Karpas-422 (cell line): ENCODE data around the gene MSRB2. TPM values are rescaled to one million over a fixed set of nuclear protein-coding genes. Genes with fewer than 3 reads are reported as not detected.

Experiments
- DNase-seq: peaks from one replicate; pipeline ENCODE4 v3.0.0-alpha.2; 2015
- H2AFZ ChIP-seq: fragments of 200-600 bp; sonication (generic); 2 replicates; pipeline ENCODE4 v1.6.1; 2014; ENCODE audit warnings: antibody characterized with exemption, low read length, mixed read lengths
- H3K27ac ChIP-seq: fragments of 200-600 bp; sonication (generic); 2 replicates; pipeline ENCODE4 v1.5.1; 2014; ENCODE audit warnings: mild to moderate bottlenecking, low read length, moderate library complexity
- H3K27me3 ChIP-seq: fragments of 200-600 bp; sonication (generic); 2 replicates; pipeline ENCODE4 v1.6.1; 2014; ENCODE audit warnings: low read length, mixed read lengths
- H3K36me3 ChIP-seq: fragments of 200-600 bp; sonication (generic); 2 replicates; pipeline ENCODE4 v1.6.1; 2014; ENCODE audit warnings: low read length, mixed read lengths; ENCODE audit not compliant: insufficient read depth
- H3K4me1 ChIP-seq: fragments of 200-600 bp; sonication (generic); 2 replicates; pipeline ENCODE4 v1.6.1; 2014; ENCODE audit warnings: mild to moderate bottlenecking, low read length, mixed read lengths
- H3K4me2 ChIP-seq: fragments of 200-600 bp; sonication (generic); 2 replicates; pipeline ENCODE4 v1.6.1; 2014; ENCODE audit warnings: low read length, low read depth, mild to moderate bottlenecking; ENCODE audit not compliant: poor library complexity, severe bottlenecking
- H3K4me3 ChIP-seq: fragments of 200-600 bp; sonication (generic); 2 replicates; pipeline ENCODE4 v1.5.1; 2014; ENCODE audit warnings: mild to moderate bottlenecking, antibody characterized with exemption, low read length, mixed read lengths
- H3K79me2 ChIP-seq: fragments of 200-600 bp; sonication (generic); 2 replicates; pipeline ENCODE4 v1.6.1; 2014; ENCODE audit warnings: mild to moderate bottlenecking, low read length, mixed read lengths
- H3K9ac ChIP-seq: fragments of 200-600 bp; sonication (generic); 2 replicates; pipeline ENCODE4 v1.6.0; 2014; ENCODE audit warnings: low read length
- H3K9me2 ChIP-seq: fragments of 200-600 bp; sonication (generic), shearing (Covaris generic); replicated peaks from 2 replicates; pipeline ENCODE4 v1.6.0; 2014; ENCODE audit warnings: mild to moderate bottlenecking, low read length, moderate library complexity; ENCODE audit not compliant: insufficient read depth
- H3K9me3 ChIP-seq: fragments of 300-700, 200-600 bp; sonication (generic); 2 replicates; pipeline ENCODE4 v1.6.1; 2014; ENCODE audit warnings: low read length, mixed read lengths
- H4K20me1 ChIP-seq: fragments of 200-600 bp; sonication (generic); 2 replicates; pipeline ENCODE4 v1.6.1; 2014; ENCODE audit warnings: mild to moderate bottlenecking, antibody characterized with exemption, low read length, low read depth; ENCODE audit not compliant: insufficient read depth
- total RNA-seq: library from RNA; depleted of rRNA; stranded (reverse); fragments of >200 nt; shearing (Covaris generic); gene quantifications from 2 replicates; pipeline ENCODE4 v1.2.3, GENCODE V29; 2014; ENCODE audit warnings: low replicate concordance; rRNA removed

MSRB2 gene
- total RNA-seq = 9.7 and 12.3 TPM in 2 replicates

GRCh38 chr10:23095404-23095965, at the start of gene MSRB2:
TSS of gene MSRB2 (plus strand) at chr10:23095579. CDS start at chr10:23095609, 30 bp downstream.
- DNase-seq = peak; percentile 95
- no peak within 1 kb of the TSS; the same call in 1 of the 2 replicates for H3K27ac ChIP-seq
- H3K9me3 ChIP-seq = no peaks in the 10 kb centered on the region
- peak within 1 kb of the TSS; percentile 88 for H3K9ac ChIP-seq
- peak within 1 kb of the TSS; percentile 83 for H3K4me2 ChIP-seq
- peak within 1 kb of the TSS; percentile 74 for H3K4me3 ChIP-seq
- peaks cover 8% of the 10 kb centered on the region; the same call in 1 of the 2 replicates for H4K20me1 ChIP-seq
- no peaks in the 10 kb centered on the region for H3K79me2 ChIP-seq
- H3K27me3 ChIP-seq = no peaks in the 10 kb centered on the region
- H3K36me3 ChIP-seq = no peaks in the 10 kb centered on the region
- H3K9me2 ChIP-seq = no peaks in the 10 kb centered on the region
- H3K4me1 ChIP-seq = peaks cover 15% of the 10 kb centered on the region
- peak within 1 kb of the TSS; percentile 67 for H2AFZ ChIP-seq

- Histone ChIP-seq H3K4me3 (no peak overlapping the region), H3K9me2 (no peaks in the 10 kb centered on the region), H2AFZ (no peak overlapping the region), H3K36me3 (no peaks in the 10 kb centered on the region), H3K79me2 (no peaks in the 10 kb centered on the region), H3K9me3 (no peaks in the 10 kb centered on the region), H3K27me3 (no peaks in the 10 kb centered on the region), H3K4me2 (no peak overlapping the region), H3K4me1 (no peaks in the 10 kb centered on the region), H3K9ac (no peak overlapping the region), H4K20me1 (no peaks in the 10 kb centered on the region), H3K27ac (no peak overlapping the region)
- DNase-seq = no peak
Measured at GRCh38 chr10:23046027-23046426, 49.4 kb upstream of the MSRB2 start.

- no peaks in the 10 kb centered on the region for H4K20me1 ChIP-seq
- no peak overlapping the region for H3K9ac ChIP-seq
- H3K4me2 ChIP-seq = no peak overlapping the region
- no peak for DNase-seq
- H3K4me1 ChIP-seq = no peaks in the 10 kb centered on the region
- no peak overlapping the region for H3K27ac ChIP-seq
- no peaks in the 10 kb centered on the region for H3K9me3 ChIP-seq
- no peaks in the 10 kb centered on the region for H3K36me3 ChIP-seq
- H3K4me3 ChIP-seq = no peak overlapping the region
- no peaks in the 10 kb centered on the region for H3K79me2 ChIP-seq
- no peaks in the 10 kb centered on the region for H3K27me3 ChIP-seq
- no peaks in the 10 kb centered on the region for H3K9me2 ChIP-seq
- H2AFZ ChIP-seq = no peak overlapping the region
Measured at GRCh38 chr10:23047201-23048050, 48.0 kb upstream of the MSRB2 start.

- no peak overlapping the region for H3K27ac ChIP-seq
- no peak overlapping the region for H3K4me3 ChIP-seq
- no peaks in the 10 kb centered on the region for H3K27me3 ChIP-seq
- no peaks in the 10 kb centered on the region for H3K4me1 ChIP-seq
- H2AFZ ChIP-seq = no peak overlapping the region
- no peaks in the 10 kb centered on the region for H3K9me2 ChIP-seq
- H3K9ac ChIP-seq = no peak overlapping the region
- no peaks in the 10 kb centered on the region for H3K9me3 ChIP-seq
- no peaks in the 10 kb centered on the region for H4K20me1 ChIP-seq
- H3K36me3 ChIP-seq = no peaks in the 10 kb centered on the region
- no peaks in the 10 kb centered on the region for H3K79me2 ChIP-seq
- H3K4me2 ChIP-seq = no peak overlapping the region
- DNase-seq = no peak
Measured at GRCh38 chr10:23048191-23048590, 47.2 kb upstream of the MSRB2 start.

GRCh38 chr10:23051278-23051677, 44.1 kb upstream of the MSRB2 start:
- Histone ChIP-seq H3K9ac (no peak overlapping the region), H4K20me1 (no peaks in the 10 kb centered on the region), H3K27me3 (no peaks in the 10 kb centered on the region), H3K9me2 (no peaks in the 10 kb centered on the region), H3K4me1 (no peaks in the 10 kb centered on the region), H3K36me3 (no peaks in the 10 kb centered on the region), H3K27ac (no peak overlapping the region), H3K9me3 (no peaks in the 10 kb centered on the region), H3K4me2 (no peak overlapping the region), H3K4me3 (no peak overlapping the region), H2AFZ (no peak overlapping the region), H3K79me2 (no peaks in the 10 kb centered on the region)
- DNase-seq = no peak

GRCh38 chr10:23051855-23052331, 43.5 kb upstream of the MSRB2 start:
- Histone ChIP-seq H3K27ac (no peak overlapping the region), H3K79me2 (no peaks in the 10 kb centered on the region), H4K20me1 (no peaks in the 10 kb centered on the region)

GRCh38 chr10:23053036-23053435, 42.3 kb upstream of the MSRB2 start:
- H3K9me3 ChIP-seq = no peaks in the 10 kb centered on the region
- H3K27me3 ChIP-seq = no peaks in the 10 kb centered on the region
- no peak overlapping the region for H3K4me2 ChIP-seq
- H4K20me1 ChIP-seq = no peaks in the 10 kb centered on the region
- H3K9me2 ChIP-seq = no peaks in the 10 kb centered on the region
- H3K4me3 ChIP-seq = no peak overlapping the region
- H3K4me1 ChIP-seq = no peaks in the 10 kb centered on the region
- no peak overlapping the region for H3K27ac ChIP-seq
- H3K36me3 ChIP-seq = no peaks in the 10 kb centered on the region
- H2AFZ ChIP-seq = no peak overlapping the region
- no peak overlapping the region for H3K9ac ChIP-seq
- H3K79me2 ChIP-seq = no peaks in the 10 kb centered on the region
- no peak for DNase-seq

More at GRCh38 chr10:23051855-23052331, 43.5 kb upstream of the MSRB2 start:
- Histone ChIP-seq H3K9me3 (no peaks in the 10 kb centered on the region), H3K4me1 (no peaks in the 10 kb centered on the region), H2AFZ (no peak overlapping the region), H3K4me3 (no peak overlapping the region), H3K4me2 (no peak overlapping the region), H3K9ac (no peak overlapping the region), H3K36me3 (no peaks in the 10 kb centered on the region), H3K9me2 (no peaks in the 10 kb centered on the region), H3K27me3 (no peaks in the 10 kb centered on the region)
- no peak for DNase-seq

GRCh38 chr10:23055424-23056185, 39.8 kb upstream of the MSRB2 start:
- H3K27me3 ChIP-seq = no peaks in the 10 kb centered on the region
- no peak overlapping the region for H3K4me3 ChIP-seq
- H3K4me2 ChIP-seq = no peak overlapping the region
- H3K9me3 ChIP-seq = no peaks in the 10 kb centered on the region
- H3K36me3 ChIP-seq = no peaks in the 10 kb centered on the region
- H3K27ac ChIP-seq = no peak overlapping the region
- no peaks in the 10 kb centered on the region for H3K4me1 ChIP-seq
- H2AFZ ChIP-seq = no peak overlapping the region
- no peak overlapping the region for H3K9ac ChIP-seq
- no peaks in the 10 kb centered on the region for H3K9me2 ChIP-seq
- no peaks in the 10 kb centered on the region for H4K20me1 ChIP-seq
- no peaks in the 10 kb centered on the region for H3K79me2 ChIP-seq
- DNase-seq = no peak
